Measurements from ENCODE around the gene DDRGK1.

DNA sequence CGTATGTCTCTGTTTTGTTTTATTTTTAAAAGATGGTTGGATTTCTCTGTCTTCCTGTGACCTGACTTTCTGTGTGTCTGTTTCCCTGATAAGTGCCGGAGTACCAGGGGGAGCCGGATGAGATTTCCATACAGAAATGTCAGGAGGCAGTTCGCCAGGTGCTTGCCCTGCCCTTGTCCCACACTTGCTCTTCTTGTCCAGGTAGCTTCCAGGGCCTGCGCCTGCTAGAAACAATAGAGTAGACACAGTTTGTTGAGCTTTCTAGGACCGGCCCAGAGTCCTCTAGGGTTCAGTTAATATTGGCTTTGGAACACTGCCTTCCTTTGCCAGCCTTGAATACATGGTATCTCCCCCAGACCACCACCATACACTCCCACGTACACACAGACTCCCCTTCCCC is 8.7 kb upstream of the DDRGK1 start:
- TF ChIP-seq RFX5 (IDR thresholded peaks at IDR 0.05; ENCODE audit: borderline replicate concordance, low read depth, low read length) (no peak), EP300 (IDR thresholded peaks at IDR 0.05; ENCODE audit: borderline replicate concordance in 1 of 2, low read depth in 2 of 2, low read length in 2 of 2) (no peak), JUN (IDR thresholded peaks at IDR 0.05; ENCODE audit: low read depth, low read length) (no peak), TBP (IDR thresholded peaks at IDR 0.05; ENCODE audit: low read depth, low read length) (no peak), GTF2F1 (IDR thresholded peaks at IDR 0.05; ENCODE audit: borderline replicate concordance, low read depth, low read length) (no peak)
- TF ChIP-seq, protein P1, sequence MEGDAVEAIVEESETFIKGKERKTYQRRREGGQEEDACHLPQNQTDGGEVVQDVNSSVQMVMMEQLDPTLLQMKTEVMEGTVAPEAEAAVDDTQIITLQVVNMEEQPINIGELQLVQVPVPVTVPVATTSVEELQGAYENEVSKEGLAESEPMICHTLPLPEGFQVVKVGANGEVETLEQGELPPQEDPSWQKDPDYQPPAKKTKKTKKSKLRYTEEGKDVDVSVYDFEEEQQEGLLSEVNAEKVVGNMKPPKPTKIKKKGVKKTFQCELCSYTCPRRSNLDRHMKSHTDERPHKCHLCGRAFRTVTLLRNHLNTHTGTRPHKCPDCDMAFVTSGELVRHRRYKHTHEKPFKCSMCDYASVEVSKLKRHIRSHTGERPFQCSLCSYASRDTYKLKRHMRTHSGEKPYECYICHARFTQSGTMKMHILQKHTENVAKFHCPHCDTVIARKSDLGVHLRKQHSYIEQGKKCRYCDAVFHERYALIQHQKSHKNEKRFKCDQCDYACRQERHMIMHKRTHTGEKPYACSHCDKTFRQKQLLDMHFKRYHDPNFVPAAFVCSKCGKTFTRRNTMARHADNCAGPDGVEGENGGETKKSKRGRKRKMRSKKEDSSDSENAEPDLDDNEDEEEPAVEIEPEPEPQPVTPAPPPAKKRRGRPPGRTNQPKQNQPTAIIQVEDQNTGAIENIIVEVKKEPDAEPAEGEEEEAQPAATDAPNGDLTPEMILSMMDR (IDR thresholded peaks at IDR 0.05; ENCODE audit: control extremely low read depth in 1 of 3, insufficient read depth in 1 of 3, low read depth in 1 of 3, low read length in 3 of 3) = no peak
